Fibroblast of skin of back (primary cell): ENCODE measurements around the gene FGGY.
"Not testable (repeated sequence)": the region's sequence is repeated elsewhere in the genome, so short reads cannot be mapped to it uniquely, and the experiment has no call there.

Experiments used
- DNase-seq: peaks from one replicate; pipeline ENCODE4 v3.0.0-alpha.2; 2013

Gene FGGY

DNA sequence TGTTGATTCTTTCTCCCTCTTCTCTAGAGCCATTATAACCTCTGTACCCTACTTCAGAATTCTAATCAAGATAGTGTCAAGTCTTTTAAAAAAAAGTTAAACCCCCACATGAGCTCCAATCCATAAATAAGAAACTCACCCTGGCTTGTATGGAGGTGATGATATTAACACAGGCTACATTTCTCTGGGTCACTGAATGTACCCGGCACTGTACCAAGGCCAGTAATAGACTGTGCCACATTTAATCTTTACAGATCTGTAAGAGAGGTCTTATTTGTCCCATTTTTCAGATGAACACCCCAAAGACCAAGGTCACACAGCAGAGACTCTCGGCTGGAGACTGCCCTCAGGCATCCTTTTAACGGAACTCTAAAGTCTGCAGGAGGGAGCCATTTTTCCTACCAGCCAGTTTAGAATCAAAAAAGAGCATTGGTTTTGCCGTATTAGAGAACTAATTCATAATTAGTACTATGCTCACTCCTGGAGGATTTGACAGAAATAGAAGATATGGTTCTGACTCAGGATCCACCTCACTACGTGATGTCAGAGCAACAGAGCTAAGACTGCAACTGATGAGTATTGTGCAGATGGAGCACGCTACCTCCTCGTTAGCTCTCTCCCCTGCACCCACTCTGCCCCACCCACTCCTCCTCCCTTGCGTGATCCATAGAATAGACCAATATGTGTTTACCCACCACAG, 300.7 kb downstream of the FGGY start:
- DNase-seq, result no peak

GRCh38 chr1:59598120-59598440, 301.2 kb downstream of the FGGY start:
- DNase-seq, result no peak

DNA sequence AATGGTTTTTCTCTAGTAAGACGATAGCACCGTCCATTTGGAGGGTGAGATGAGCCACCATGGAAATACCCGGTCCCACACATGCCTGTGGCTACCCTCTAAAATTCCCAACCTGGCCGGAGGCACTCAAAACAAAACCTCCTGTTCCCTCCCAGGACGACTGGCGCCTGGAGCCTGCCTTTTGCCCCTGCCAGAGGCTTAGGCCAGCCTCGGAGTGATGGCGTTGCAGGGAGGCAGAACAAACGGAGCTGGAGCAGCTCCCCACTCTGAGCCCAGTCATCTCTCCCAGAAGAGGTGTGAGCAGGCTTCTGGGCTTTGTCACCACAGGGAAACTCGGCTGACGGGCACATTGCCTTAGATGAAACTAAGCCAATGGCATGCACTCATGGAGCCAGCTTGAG, 304.1 kb downstream of the FGGY start:
- peak; percentile 4 for DNase-seq

- no peak for DNase-seq
Observed at GRCh38 chr1:59601811-59602210, 304.9 kb downstream of the FGGY start.

- DNase-seq, result no peak
Observed at GRCh38 chr1:59604191-59604590, 307.3 kb downstream of the FGGY start.

GRCh38 chr1:59605184-59605583, 308.3 kb downstream of the FGGY start:
- DNase-seq, result no peak

DNA sequence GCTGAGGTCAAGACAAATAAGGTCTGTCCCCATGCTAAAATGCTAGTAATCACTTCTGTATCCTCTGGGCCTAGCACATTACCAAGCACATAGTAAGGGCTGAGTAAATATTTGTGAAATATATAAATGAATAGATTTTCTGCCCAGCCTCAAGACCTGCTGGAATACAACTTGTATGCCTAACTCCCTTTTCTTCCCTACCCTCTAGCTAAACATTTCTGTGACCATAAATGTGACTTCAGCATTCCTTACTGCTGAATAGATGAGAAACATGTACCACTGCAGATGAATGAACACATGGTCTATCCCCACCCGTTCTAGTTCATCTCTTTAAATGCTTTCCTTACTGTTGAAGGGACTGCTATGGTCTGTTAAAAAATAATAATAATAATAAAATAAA, 308.9 kb downstream of the FGGY start:
- DNase-seq, result peak; percentile 44

DNA sequence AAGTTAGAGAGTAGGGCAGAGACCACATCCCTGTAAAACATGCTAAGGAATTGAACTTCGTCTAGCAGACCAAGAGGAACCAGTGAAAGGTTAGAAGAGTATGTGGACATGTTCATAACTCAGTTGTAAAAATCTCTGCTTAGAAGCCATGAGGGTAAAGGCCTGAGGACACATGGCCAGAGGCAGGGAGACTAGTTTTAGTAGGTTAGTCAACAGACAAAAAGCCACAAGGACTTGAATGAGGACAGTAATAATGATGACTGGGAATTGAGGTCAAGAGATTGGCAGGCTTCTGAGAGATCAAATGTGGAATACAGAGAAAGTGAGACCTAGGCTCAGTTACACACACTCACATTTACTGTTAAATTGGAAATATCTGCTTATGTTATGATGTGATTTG, 312.4 kb downstream of the FGGY start:
- no peak for DNase-seq

- not testable (repeated sequence) for DNase-seq
Observed at GRCh38 chr1:59610499-59610898, 313.6 kb downstream of the FGGY start.

GRCh38 chr1:59617434-59617833, 320.5 kb downstream of the FGGY start:
- DNase-seq, result no peak

DNA sequence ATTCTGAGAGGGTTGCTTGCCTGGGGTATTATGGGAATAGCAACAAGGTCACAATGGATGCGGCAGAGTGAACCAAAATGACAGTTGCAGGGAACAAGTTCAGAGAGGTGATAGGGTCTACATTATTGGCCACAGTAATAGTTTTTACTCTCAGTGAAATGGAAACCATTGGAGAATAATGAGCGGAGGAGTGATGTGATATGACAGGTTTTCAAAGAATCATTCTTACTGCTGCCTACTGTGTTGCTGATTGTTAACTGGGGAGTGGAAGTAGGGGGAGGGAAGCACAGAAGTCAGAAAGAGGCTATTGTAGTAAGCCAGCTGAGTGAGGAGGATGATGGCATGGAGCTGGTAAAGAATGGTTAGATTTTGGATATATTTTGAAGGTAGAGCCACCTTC, 322.7 kb downstream of the FGGY start:
- no peak for DNase-seq

GRCh38 chr1:59625384-59625783, 328.5 kb downstream of the FGGY start:
- no peak for DNase-seq

GRCh38 chr1:59631561-59632255, 334.8 kb downstream of the FGGY start:
- no peak for DNase-seq

DNA sequence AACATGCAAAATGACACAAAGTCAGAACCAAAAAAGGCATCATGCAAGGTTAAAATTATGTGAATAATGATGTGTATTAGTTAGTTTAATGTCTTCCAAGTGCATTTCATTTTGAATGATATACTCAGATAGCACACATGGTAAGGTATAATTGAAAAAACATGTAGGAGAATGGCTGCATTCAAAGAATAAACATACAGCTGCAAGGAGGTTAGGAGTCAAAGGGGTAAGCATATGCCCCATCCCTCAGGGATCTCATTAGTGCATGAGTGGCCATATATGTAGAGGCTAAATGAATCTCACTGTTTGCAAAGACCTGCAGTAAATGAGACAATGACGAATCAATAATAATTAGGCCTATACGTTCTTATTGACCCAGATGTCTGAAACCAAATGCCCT, 338.2 kb downstream of the FGGY start:
- no peak for DNase-seq

GRCh38 chr1:59638231-59638711, 341.4 kb downstream of the FGGY start:
- DNase-seq, result peak; percentile 67

DNA sequence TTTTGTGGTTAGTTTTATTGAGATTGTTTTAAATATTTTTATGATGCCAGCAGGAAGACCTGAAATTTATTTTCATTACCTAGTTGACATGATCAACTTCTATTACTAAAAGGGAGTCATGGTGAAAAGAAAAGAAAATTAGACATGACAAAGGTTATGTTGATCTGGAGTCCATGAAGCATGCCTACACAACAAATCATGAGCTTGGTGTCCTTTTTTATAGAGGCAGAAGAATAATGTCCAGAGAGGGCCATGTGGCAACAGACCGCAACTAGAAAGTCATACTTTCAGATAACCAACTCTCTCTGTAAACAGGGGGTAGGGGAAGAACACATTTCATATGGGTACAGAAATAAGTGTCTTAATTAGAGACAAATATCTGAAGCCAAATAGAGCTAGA, 342.4 kb downstream of the FGGY start:
- no peak for DNase-seq

GRCh38 chr1:59640851-59641250, 344.0 kb downstream of the FGGY start:
- no peak for DNase-seq

DNA sequence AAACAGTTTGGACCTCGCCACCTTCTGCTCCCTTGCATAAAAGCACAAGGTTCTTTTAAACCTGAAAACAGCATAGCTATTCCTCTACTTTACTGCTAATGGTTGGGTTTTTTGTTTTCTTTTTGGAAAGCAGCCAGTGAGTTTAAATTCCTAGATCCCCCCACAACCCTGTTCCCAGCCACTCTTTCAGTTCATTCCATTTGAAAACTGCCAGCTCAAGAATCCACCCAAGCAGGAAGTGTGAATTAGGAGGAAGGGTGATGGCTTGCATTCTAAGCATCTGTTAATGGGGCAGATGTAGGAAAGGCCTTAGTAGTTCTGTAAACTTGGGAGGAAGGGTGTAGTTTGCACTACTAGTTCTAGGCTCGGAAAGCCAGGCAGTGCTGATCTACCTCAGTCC, 344.9 kb downstream of the FGGY start:
- peak; percentile 34 for DNase-seq

GRCh38 chr1:59643526-59643925, 346.6 kb downstream of the FGGY start:
- no peak for DNase-seq

GRCh38 chr1:59645893-59646292, 349.0 kb downstream of the FGGY start:
- DNase-seq, result peak; percentile 50

GRCh38 chr1:59653142-59653958, 356.5 kb downstream of the FGGY start:
- not testable (repeated sequence) for DNase-seq

GRCh38 chr1:59653968-59654367, 357.1 kb downstream of the FGGY start:
- DNase-seq, result no peak

GRCh38 chr1:59657873-59658465, 361.1 kb downstream of the FGGY start:
- DNase-seq, result no peak
